IPS-20b (cell line): ENCODE results near the gene SNX11.

Experiments used
- H3K27ac ChIP-seq: one replicate; pipeline ENCODE4 v1.5.1; 2013; ENCODE audit warnings: low read length
- H3K27me3 ChIP-seq: 2 replicates; pipeline ENCODE4 v1.6.1; 2013; ENCODE audit warnings: mild to moderate bottlenecking, low read length, inconsistent platforms; ENCODE audit not compliant: insufficient read depth
- H3K36me3 ChIP-seq: 2 replicates; pipeline ENCODE4 v1.6.1; 2013; ENCODE audit warnings: low read depth, mild to moderate bottlenecking, inconsistent platforms, low read length, moderate library complexity; ENCODE audit not compliant: insufficient read depth
- H3K4me1 ChIP-seq: 2 replicates; pipeline ENCODE4 v1.6.1; 2013; ENCODE audit warnings: mild to moderate bottlenecking, control low read depth, inconsistent platforms, low read length, moderate library complexity; ENCODE audit not compliant: insufficient read depth
- H3K4me3 ChIP-seq: 2 replicates; pipeline ENCODE4 v1.5.1; 2013; ENCODE audit warnings: mild to moderate bottlenecking, low read length, inconsistent platforms
- H3K9ac ChIP-seq: 2 replicates; pipeline ENCODE4 v1.6.1; 2013; ENCODE audit warnings: low read depth, mild to moderate bottlenecking, inconsistent platforms, low read length, moderate library complexity
- H3K9me3 ChIP-seq: 2 replicates; pipeline ENCODE4 v1.6.1; 2013; ENCODE audit warnings: mild to moderate bottlenecking, low read depth, low read length, inconsistent platforms; ENCODE audit not compliant: insufficient read depth

SNX11 gene

DNA sequence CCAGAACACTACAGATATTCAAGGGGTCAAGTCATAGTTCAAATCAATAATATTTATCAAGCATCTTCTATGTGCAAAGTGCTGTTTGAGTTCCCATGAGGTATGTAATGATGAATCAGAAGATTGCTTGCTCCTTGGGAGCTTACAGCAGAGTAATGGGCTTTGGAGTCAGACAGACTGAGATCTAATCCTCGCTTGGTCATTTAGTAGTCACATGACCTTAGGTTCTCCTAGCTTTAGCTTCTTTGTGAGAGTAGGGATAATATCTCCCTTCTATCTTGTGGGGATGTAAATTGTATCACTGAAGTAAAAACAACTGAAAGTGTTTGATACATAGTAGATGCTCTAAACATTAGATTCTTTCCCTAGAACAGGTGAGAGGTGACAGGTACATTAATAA is 30.1 kb downstream of the SNX11 start:
- no peaks in the 10 kb centered on the region for H3K36me3 ChIP-seq
- no peak overlapping the region for H3K9ac ChIP-seq
- H3K9me3 ChIP-seq = no peaks in the 10 kb centered on the region
- no peak overlapping the region for H3K4me3 ChIP-seq
- H3K4me1 ChIP-seq = no peaks in the 10 kb centered on the region
- H3K27ac ChIP-seq = no peak overlapping the region
- no peaks in the 10 kb centered on the region for H3K27me3 ChIP-seq

- Histone ChIP-seq H3K4me1 (no peaks in the 10 kb centered on the region), H3K9ac (no peak overlapping the region), H3K9me3 (no peaks in the 10 kb centered on the region), H3K4me3 (no peak overlapping the region), H3K27me3 (peaks cover 5% of the 10 kb centered on the region), H3K27ac (no peak overlapping the region), H3K36me3 (no peaks in the 10 kb centered on the region)
These were observed 32.4 kb downstream of the SNX11 start for GRCh38 chr17:48139944-48140343.

GRCh38 chr17:48143629-48144028 is 36.1 kb downstream of the SNX11 start:
- H3K4me3 ChIP-seq = no peak overlapping the region
- H3K27ac ChIP-seq = no peak overlapping the region
- peaks cover 5% of the 10 kb centered on the region for H3K27me3 ChIP-seq
- H3K9me3 ChIP-seq = no peaks in the 10 kb centered on the region
- H3K36me3 ChIP-seq = no peaks in the 10 kb centered on the region
- H3K4me1 ChIP-seq = no peaks in the 10 kb centered on the region
- H3K9ac ChIP-seq = no peak overlapping the region

GRCh38 chr17:48144231-48144630 is 36.7 kb downstream of the SNX11 start:
- H3K36me3 ChIP-seq = no peaks in the 10 kb centered on the region
- no peak overlapping the region for H3K4me3 ChIP-seq
- no peaks in the 10 kb centered on the region for H3K9me3 ChIP-seq
- H3K27ac ChIP-seq = no peak overlapping the region
- peaks cover 4% of the 10 kb centered on the region for H3K4me1 ChIP-seq
- no peak overlapping the region for H3K9ac ChIP-seq
- H3K27me3 ChIP-seq = peaks cover 11% of the 10 kb centered on the region

DNA sequence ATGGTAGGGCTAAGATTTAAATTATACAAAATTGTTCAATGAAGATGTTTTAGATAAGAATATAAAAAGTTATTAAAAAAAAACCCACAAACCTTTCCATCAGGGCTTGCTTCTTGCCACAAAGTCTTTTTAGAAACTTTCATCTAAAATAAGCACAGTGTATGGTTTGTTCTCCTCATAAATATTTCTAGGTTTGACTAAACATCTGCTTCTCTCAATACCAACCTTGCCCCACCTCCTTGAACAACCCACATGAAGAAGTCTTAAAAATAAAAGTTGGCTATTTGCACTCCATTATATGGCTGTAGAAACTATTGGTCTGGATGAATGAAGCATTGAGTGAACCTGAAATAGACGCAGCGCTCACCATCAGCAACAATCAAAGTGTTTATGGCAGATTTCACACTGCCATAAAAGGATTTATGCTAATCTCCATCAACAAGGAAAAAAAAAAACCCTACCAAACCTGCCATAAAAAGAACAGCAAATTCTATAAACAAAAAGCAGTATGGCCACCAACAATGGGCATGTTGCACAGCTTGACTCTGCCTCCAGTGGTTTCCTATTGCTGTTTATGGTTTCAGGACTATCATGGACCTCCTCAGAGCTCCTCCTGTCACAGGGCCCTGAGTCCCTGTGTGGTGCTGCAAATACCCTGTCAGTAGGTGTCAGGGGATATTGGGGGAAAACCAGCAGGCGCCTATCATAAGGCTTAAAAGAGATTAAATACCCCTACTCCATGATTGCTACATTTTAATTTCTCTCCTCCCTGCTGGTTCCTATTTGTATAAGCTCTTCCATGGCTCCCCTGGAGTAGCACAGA is 37.6 kb downstream of the SNX11 start:
- Histone ChIP-seq H3K4me3 (no peak overlapping the region), H3K9me3 (no peaks in the 10 kb centered on the region), H3K27ac (no peak overlapping the region), H3K4me1 (peaks cover 8% of the 10 kb centered on the region), H3K27me3 (peaks cover 21% of the 10 kb centered on the region), H3K36me3 (no peaks in the 10 kb centered on the region), H3K9ac (no peak overlapping the region)

DNA sequence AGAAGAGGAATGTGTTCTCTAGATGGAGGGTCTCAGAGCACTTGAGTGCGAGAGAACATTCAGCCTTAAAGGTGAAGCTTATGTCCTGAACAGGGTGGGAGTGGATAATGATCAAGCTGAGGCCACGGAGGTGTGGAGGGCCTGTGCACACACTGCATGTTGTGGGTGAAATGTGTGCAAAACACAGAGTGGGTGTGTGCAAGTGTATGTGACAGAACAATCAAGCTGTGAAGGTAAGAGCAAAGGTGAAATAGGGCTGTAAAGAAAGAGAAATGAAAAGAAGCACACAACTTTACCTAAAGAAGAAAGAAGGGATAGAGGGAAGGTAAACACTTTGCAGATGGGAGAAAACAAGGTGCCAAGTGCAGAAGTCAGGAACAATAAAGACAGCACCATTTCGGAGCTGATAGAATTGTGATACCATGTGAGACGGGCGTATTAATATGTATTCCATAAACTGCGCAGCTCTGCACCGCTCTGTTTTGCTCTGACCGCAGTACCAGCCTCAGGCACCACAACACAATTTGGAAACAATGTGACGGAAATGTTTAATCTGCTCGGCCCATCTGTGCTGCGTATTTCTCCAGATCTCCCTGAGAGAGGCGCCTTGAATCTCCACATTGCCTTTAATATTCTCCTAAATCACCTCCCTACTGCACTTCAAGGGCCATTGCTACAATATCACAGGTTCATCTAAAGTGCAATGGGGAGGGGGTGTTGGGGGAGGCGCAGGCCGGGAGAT is 40.6 kb downstream of the SNX11 start:
- H3K9me3 ChIP-seq = no peaks in the 10 kb centered on the region
- peaks cover 29% of the 10 kb centered on the region for H3K27me3 ChIP-seq
- H3K4me1 ChIP-seq = peaks cover 8% of the 10 kb centered on the region
- H3K36me3 ChIP-seq = no peaks in the 10 kb centered on the region
- H3K4me3 ChIP-seq = no peak overlapping the region
- H3K27ac ChIP-seq = no peak overlapping the region
- no peak overlapping the region for H3K9ac ChIP-seq

- Histone ChIP-seq H3K4me1 (peaks cover 8% of the 10 kb centered on the region), H3K36me3 (no peaks in the 10 kb centered on the region), H3K27me3 (peaks cover 24% of the 10 kb centered on the region; the same call in 1 of the 2 replicates), H3K9me3 (no peaks in the 10 kb centered on the region), H3K9ac (no peak overlapping the region), H3K4me3 (no peak overlapping the region), H3K27ac (no peak overlapping the region)
These were observed 41.6 kb downstream of the SNX11 start for GRCh38 chr17:48148854-48149786.

- Histone ChIP-seq H3K9me3 (no peaks in the 10 kb centered on the region), H3K4me3 (no peak overlapping the region), H3K27me3 (peaks cover 24% of the 10 kb centered on the region; the same call in 1 of the 2 replicates), H3K27ac (no peak overlapping the region), H3K4me1 (peaks cover 8% of the 10 kb centered on the region), H3K9ac (no peak overlapping the region), H3K36me3 (no peaks in the 10 kb centered on the region)
These were observed 42.4 kb downstream of the SNX11 start for GRCh38 chr17:48149787-48150463.

DNA sequence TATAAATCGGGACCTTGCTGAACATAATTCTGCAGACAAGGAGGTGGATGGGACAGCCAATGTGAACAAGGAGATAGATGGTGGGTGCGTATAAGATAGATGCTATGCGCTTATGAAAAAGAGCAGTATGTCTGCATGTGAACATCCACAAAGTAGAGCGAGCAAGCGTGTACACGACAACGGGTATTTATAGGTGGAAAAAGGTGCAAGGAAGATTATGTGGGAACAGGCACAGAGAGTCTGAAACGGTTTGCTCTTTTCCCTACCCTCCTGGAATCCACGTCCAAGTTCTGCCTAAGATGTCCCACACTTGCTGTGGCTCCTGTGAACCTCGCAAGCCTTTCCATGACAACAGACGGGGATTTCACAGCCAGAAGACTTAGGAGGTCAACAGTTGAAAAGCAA is 43.0 kb downstream of the SNX11 start:
- no peak overlapping the region for H3K27ac ChIP-seq
- no peak overlapping the region for H3K4me3 ChIP-seq
- no peak overlapping the region for H3K9ac ChIP-seq
- H3K9me3 ChIP-seq = no peaks in the 10 kb centered on the region
- peaks cover 8% of the 10 kb centered on the region for H3K4me1 ChIP-seq
- peaks cover 24% of the 10 kb centered on the region; the same call in 1 of the 2 replicates for H3K27me3 ChIP-seq
- H3K36me3 ChIP-seq = no peaks in the 10 kb centered on the region

GRCh38 chr17:48151220-48151619 is 43.7 kb downstream of the SNX11 start:
- Histone ChIP-seq H3K27ac (no peak overlapping the region), H3K27me3 (peaks cover 30% of the 10 kb centered on the region; the same call in 1 of the 2 replicates)

GRCh38 chr17:48152289-48152688 is 44.7 kb downstream of the SNX11 start:
- no peaks in the 10 kb centered on the region for H3K36me3 ChIP-seq
- no peak overlapping the region for H3K27ac ChIP-seq
- no peak overlapping the region for H3K9ac ChIP-seq
- no peaks in the 10 kb centered on the region for H3K9me3 ChIP-seq
- no peak overlapping the region for H3K4me3 ChIP-seq
- H3K27me3 ChIP-seq = peaks cover 39% of the 10 kb centered on the region; the same call in 1 of the 2 replicates
- H3K4me1 ChIP-seq = peaks cover 8% of the 10 kb centered on the region

More at GRCh38 chr17:48151220-48151619, 43.7 kb downstream of the SNX11 start:
- Histone ChIP-seq H3K9ac (no peak overlapping the region), H3K4me1 (peaks cover 8% of the 10 kb centered on the region), H3K36me3 (no peaks in the 10 kb centered on the region), H3K4me3 (no peak overlapping the region), H3K9me3 (no peaks in the 10 kb centered on the region)
